ENCODE measurements around the gene SNAP29. TPM values are rescaled to one million over a fixed set of nuclear protein-coding genes. Genes with fewer than 3 reads are reported as not detected.

Gene SNAP29
- total and polyA plus RNA-seq, 2 experiments from 2014 or later, result 8.2 to 22.9 TPM

DNA sequence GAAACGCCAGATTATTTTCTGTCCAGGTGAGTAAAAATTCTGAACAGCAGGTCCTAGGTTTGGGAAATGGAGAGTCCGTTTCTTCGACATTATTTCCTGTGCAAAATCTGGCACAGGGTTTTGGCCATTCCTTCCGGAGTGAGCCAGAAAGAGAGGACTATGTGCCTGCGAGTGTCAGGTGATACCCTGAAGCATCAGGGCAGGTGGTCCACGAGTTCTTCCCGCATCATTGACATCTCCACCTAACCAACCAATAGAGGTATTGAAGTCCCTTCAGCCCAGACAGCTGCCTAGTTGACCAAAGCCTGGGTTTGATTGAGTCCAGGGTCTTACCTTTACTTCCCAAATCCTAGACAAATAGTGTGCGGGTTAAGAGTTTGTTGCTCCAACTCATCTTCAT, 808 bp downstream of the SNAP29 start:
- peak overlapping the region; percentile 82 for H3K4me3 Mint-ChIP-seq
- peaks cover 22% of the 10 kb centered on the region for H3K4me1 Mint-ChIP-seq
- peak overlapping the region; percentile 98 for H3K4me3 ChIP-seq
- peaks cover 5% of the 10 kb centered on the region for H3F3A ChIP-seq (replicated peaks; ENCODE audit: low read depth)
- peaks cover 10% of the 10 kb centered on the region for H3K4me1 ChIP-seq (ENCODE audit: insufficient read depth)
- H3K36me3 ChIP-seq (ENCODE audit: insufficient read depth), result no peaks in the 10 kb centered on the region
- TF ChIP-seq, protein P1, sequence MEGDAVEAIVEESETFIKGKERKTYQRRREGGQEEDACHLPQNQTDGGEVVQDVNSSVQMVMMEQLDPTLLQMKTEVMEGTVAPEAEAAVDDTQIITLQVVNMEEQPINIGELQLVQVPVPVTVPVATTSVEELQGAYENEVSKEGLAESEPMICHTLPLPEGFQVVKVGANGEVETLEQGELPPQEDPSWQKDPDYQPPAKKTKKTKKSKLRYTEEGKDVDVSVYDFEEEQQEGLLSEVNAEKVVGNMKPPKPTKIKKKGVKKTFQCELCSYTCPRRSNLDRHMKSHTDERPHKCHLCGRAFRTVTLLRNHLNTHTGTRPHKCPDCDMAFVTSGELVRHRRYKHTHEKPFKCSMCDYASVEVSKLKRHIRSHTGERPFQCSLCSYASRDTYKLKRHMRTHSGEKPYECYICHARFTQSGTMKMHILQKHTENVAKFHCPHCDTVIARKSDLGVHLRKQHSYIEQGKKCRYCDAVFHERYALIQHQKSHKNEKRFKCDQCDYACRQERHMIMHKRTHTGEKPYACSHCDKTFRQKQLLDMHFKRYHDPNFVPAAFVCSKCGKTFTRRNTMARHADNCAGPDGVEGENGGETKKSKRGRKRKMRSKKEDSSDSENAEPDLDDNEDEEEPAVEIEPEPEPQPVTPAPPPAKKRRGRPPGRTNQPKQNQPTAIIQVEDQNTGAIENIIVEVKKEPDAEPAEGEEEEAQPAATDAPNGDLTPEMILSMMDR (conservative IDR thresholded peaks at IDR 0.05; ENCODE audit: low read depth in 2 of 2), result no peak
- TF ChIP-seq CREB1 (CRISPR knock-in tag; IDR thresholded peaks at IDR 0.05; ENCODE audit: low read depth) (no peak), POLR2AphosphoS5 (IDR thresholded peaks at IDR 0.05; ENCODE audit: low read depth) (no peak), JUNB (IDR thresholded peaks at IDR 0.05; ENCODE audit: unreplicated experiment) (no peak)
- H4K20me1 ChIP-seq (replicated peaks; ENCODE audit: insufficient read depth), result 0 out of 2 replicates have a peak, but pooled peaks cover 4% of the 10 kb centered on the region
- no peaks in the 10 kb centered on the region for H3K27me3 ChIP-seq (ENCODE audit: insufficient read depth)
- peaks cover 31% of the 10 kb centered on the region for H3K79me2 ChIP-seq (replicated peaks; ENCODE audit: insufficient read depth)
- no peaks in the 10 kb centered on the region for H3K36me3 Mint-ChIP-seq (ENCODE audit: low read depth)
- ATAC-seq, result no peak
- peaks cover 9% of the 10 kb centered on the region for H3K27me3 Mint-ChIP-seq (ENCODE audit: insufficient read depth, low read depth, poor library complexity)
- no peaks in the 10 kb centered on the region for H3K9me3 Mint-ChIP-seq
- no peak overlapping the region for H3K27ac Mint-ChIP-seq
- no peak for DNase-seq (ENCODE audit: low spot score)
- no peaks in the 10 kb centered on the region for H3K9me2 ChIP-seq (ENCODE audit: insufficient read depth)
- no peak overlapping the region for H3K27ac ChIP-seq (ENCODE audit: low read depth)
- H3K4me2 ChIP-seq, result peak overlapping the region; percentile 91
- peak overlapping the region; percentile 97; the same call in 1 of the 2 replicates for H2AFZ ChIP-seq

- no peaks in the 10 kb centered on the region for H3K27me3 ChIP-seq (ENCODE audit: insufficient read depth)
- no peak overlapping the region for H3K4me3 Mint-ChIP-seq
- no peak for TF ChIP-seq EZH2 (IDR thresholded peaks at IDR 0.05; ENCODE audit: low read depth, unreplicated experiment)
- TF ChIP-seq, protein P2, sequence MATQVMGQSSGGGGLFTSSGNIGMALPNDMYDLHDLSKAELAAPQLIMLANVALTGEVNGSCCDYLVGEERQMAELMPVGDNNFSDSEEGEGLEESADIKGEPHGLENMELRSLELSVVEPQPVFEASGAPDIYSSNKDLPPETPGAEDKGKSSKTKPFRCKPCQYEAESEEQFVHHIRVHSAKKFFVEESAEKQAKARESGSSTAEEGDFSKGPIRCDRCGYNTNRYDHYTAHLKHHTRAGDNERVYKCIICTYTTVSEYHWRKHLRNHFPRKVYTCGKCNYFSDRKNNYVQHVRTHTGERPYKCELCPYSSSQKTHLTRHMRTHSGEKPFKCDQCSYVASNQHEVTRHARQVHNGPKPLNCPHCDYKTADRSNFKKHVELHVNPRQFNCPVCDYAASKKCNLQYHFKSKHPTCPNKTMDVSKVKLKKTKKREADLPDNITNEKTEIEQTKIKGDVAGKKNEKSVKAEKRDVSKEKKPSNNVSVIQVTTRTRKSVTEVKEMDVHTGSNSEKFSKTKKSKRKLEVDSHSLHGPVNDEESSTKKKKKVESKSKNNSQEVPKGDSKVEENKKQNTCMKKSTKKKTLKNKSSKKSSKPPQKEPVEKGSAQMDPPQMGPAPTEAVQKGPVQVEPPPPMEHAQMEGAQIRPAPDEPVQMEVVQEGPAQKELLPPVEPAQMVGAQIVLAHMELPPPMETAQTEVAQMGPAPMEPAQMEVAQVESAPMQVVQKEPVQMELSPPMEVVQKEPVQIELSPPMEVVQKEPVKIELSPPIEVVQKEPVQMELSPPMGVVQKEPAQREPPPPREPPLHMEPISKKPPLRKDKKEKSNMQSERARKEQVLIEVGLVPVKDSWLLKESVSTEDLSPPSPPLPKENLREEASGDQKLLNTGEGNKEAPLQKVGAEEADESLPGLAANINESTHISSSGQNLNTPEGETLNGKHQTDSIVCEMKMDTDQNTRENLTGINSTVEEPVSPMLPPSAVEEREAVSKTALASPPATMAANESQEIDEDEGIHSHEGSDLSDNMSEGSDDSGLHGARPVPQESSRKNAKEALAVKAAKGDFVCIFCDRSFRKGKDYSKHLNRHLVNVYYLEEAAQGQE (IDR thresholded peaks at IDR 0.05; ENCODE audit: unreplicated experiment), result no peak
- TF ChIP-seq NANOG (IDR thresholded peaks at IDR 0.05; ENCODE audit: borderline replicate concordance), result no peak
- no peak for TF ChIP-seq ZNF331 (CRISPR knock-in tag; IDR thresholded peaks at IDR 0.05; ENCODE audit: low read depth)
- no peak for TF ChIP-seq JUNB (IDR thresholded peaks at IDR 0.05; ENCODE audit: unreplicated experiment)
- TF ChIP-seq, protein P1 (conservative IDR thresholded peaks at IDR 0.05; ENCODE audit: low read depth in 2 of 2), result no peak
- H4K20me1 ChIP-seq (replicated peaks; ENCODE audit: insufficient read depth), result no peaks in the 10 kb centered on the region
- no peak overlapping the region for H3K4me2 ChIP-seq
- peaks cover 3% of the 10 kb centered on the region for H3K4me1 ChIP-seq (ENCODE audit: insufficient read depth)
- no peaks in the 10 kb centered on the region for H3K36me3 ChIP-seq (ENCODE audit: insufficient read depth)
- H3K36me3 Mint-ChIP-seq (ENCODE audit: low read depth), result no peaks in the 10 kb centered on the region
- H3K4me1 Mint-ChIP-seq, result peaks cover 16% of the 10 kb centered on the region; the same call in 2 of the 3 replicates
- no peak overlapping the region for H3K27ac Mint-ChIP-seq
- H3K27ac ChIP-seq (ENCODE audit: low read depth), result no peak overlapping the region
- DNase-seq (ENCODE audit: low spot score) (no peak), ATAC-seq (no peak)
- no peaks in the 10 kb centered on the region for H3K9me3 Mint-ChIP-seq
- no peaks in the 10 kb centered on the region for H3K9me2 ChIP-seq (ENCODE audit: insufficient read depth)
- H3K4me3 ChIP-seq, result no peak overlapping the region
- peaks cover 11% of the 10 kb centered on the region for H3K27me3 Mint-ChIP-seq (ENCODE audit: insufficient read depth, low read depth, poor library complexity)
- H3K79me2 ChIP-seq (replicated peaks; ENCODE audit: insufficient read depth), result peaks cover 1% of the 10 kb centered on the region; the same call in 1 of the 2 replicates
- H3F3A ChIP-seq (replicated peaks; ENCODE audit: low read depth), result peaks cover under 1% of the 10 kb centered on the region
- H2AFZ ChIP-seq, result no peak overlapping the region
These were observed 3.7 kb downstream of the SNAP29 start for GRCh38 chr22:20862540-20862939.

All from GM23338 (cell line).